Dermis blood vessel endothelial cell (primary cell): Measurements from ENCODE around the gene HACD2. TPM values are rescaled to one million over a fixed set of nuclear protein-coding genes. Genes with fewer than 3 reads are reported as not detected.
A peak's percentile ranks its signal among the peaks of the same experiment; 100 is the strongest.
"Not testable (repeated sequence)": the region's sequence is repeated elsewhere in the genome, so short reads cannot be mapped to it uniquely, and the experiment has no call there.

Source experiments
- DNase-seq: peaks from one replicate; pipeline ENCODE4 v3.0.0; 2010
- total RNA-seq: library from RNA; depleted of rRNA; stranded (reverse); fragments of >200 nt; gene quantifications from 2 replicates; pipeline ENCODE4 v1.2.3, GENCODE V29; 2014

Gene HACD2
- total RNA-seq, 1 donor from 2014 or later, result 24.8 TPM

- peak; percentile 44 for DNase-seq
Observed at GRCh38 chr3:123523023-123523412, 61.8 kb downstream of the HACD2 start.

GRCh38 chr3:123522320-123523022 lies 62.4 kb downstream of the HACD2 start:
- DNase-seq, result no peak

- peak; percentile 69 for DNase-seq
Observed at GRCh38 chr3:123521179-123521969, 63.5 kb downstream of the HACD2 start.

- no peak for DNase-seq
Observed at GRCh38 chr3:123520656-123521055, 64.2 kb downstream of the HACD2 start.

- DNase-seq, result no peak
Observed at GRCh38 chr3:123518892-123519485, 65.9 kb downstream of the HACD2 start.

- DNase-seq, result no peak
Observed at GRCh38 chr3:123511726-123512125, 73.1 kb downstream of the HACD2 start.

GRCh38 chr3:123511084-123511483 lies 73.8 kb downstream of the HACD2 start:
- DNase-seq, result no peak

- DNase-seq, result no peak
Observed at GRCh38 chr3:123508178-123508577, 76.7 kb downstream of the HACD2 start.

- no peak for DNase-seq
Observed at GRCh38 chr3:123505820-123506219, 79.0 kb downstream of the HACD2 start.

GRCh38 chr3:123503203-123503602 lies 81.7 kb downstream of the HACD2 start:
- DNase-seq, result no peak

GRCh38 chr3:123499322-123499721 lies 85.5 kb downstream of the HACD2 start:
- DNase-seq, result no peak

GRCh38 chr3:123498761-123499160 lies 86.1 kb downstream of the HACD2 start:
- DNase-seq, result no peak

GRCh38 chr3:123493912-123494311 lies 90.9 kb downstream of the HACD2 start:
- DNase-seq, result no peak

GRCh38 chr3:123491966-123492587 lies 92.8 kb downstream of the HACD2 start:
- no peak for DNase-seq

- DNase-seq, result peak; percentile 74
Observed at GRCh38 chr3:123489400-123490004, 95.4 kb downstream of the HACD2 start.

- no peak for DNase-seq
Observed at GRCh38 chr3:123488645-123489347, 96.1 kb downstream of the HACD2 start.

- not testable (repeated sequence) for DNase-seq
Observed at GRCh38 chr3:123487063-123487462, 97.8 kb downstream of the HACD2 start.

GRCh38 chr3:123486460-123486859 lies 98.4 kb downstream of the HACD2 start:
- DNase-seq, result no peak

GRCh38 chr3:123485551-123485950 lies 99.3 kb downstream of the HACD2 start:
- no peak for DNase-seq

GRCh38 chr3:123483146-123483545 lies 101.7 kb downstream of the HACD2 start:
- no peak for DNase-seq

- no peak for DNase-seq
Observed at GRCh38 chr3:123481722-123482457, 103.0 kb downstream of the HACD2 start.
